ENCODE data around the gene ASB6.
"Not testable (repeated sequence)": the region's sequence is repeated elsewhere in the genome, so short reads cannot be mapped to it uniquely, and the experiment has no call there.

ASB6 gene

GRCh38 chr9:129664746-129665388 lies 22.9 kb upstream of the ASB6 start:
- TF ChIP-seq CTCF (IDR thresholded peaks at IDR 0.05) = no peak
- DNase-seq (ENCODE audit: low spot score) = no peak
- peak overlapping the region; percentile 1 to 78 for H3K27ac ChIP-seq
- H3K4me3 ChIP-seq = peak overlapping the region; percentile 81

- not testable (repeated sequence) for DNase-seq (ENCODE audit: low spot score); H3K4me3 ChIP-seq; H3K27ac ChIP-seq
These were observed 20.3 kb upstream of the ASB6 start for GRCh38 chr9:129662239-129662638.

- no peak for TF ChIP-seq CTCF (IDR thresholded peaks at IDR 0.05)
- H3K27ac ChIP-seq = no peak overlapping the region
- DNase-seq (ENCODE audit: low spot score) = no peak
- H3K4me3 ChIP-seq = no peak overlapping the region
These were observed 19.1 kb upstream of the ASB6 start for GRCh38 chr9:129661029-129661428.

- no peak for TF ChIP-seq CTCF (IDR thresholded peaks at IDR 0.05)
- no peak for DNase-seq (ENCODE audit: low spot score)
- H3K4me3 ChIP-seq = no peak overlapping the region
- H3K27ac ChIP-seq = no peak overlapping the region
These were observed 14.9 kb upstream of the ASB6 start for GRCh38 chr9:129656795-129657390.

GRCh38 chr9:129655696-129656095 lies 13.7 kb upstream of the ASB6 start:
- TF ChIP-seq CTCF (IDR thresholded peaks at IDR 0.05) = no peak
- no peak overlapping the region for H3K4me3 ChIP-seq
- DNase-seq (ENCODE audit: low spot score) = no peak
- no peak overlapping the region for H3K27ac ChIP-seq

GRCh38 chr9:129655154-129655553 lies 13.2 kb upstream of the ASB6 start:
- Histone ChIP-seq H3K27ac (no peak overlapping the region), H3K4me3 (no peak overlapping the region)
- no peak for DNase-seq (ENCODE audit: low spot score)
- no peak for TF ChIP-seq CTCF (IDR thresholded peaks at IDR 0.05)

- no peak for DNase-seq (ENCODE audit: low spot score)
- H3K27ac ChIP-seq = no peak overlapping the region
- no peak overlapping the region for H3K4me3 ChIP-seq
- TF ChIP-seq CTCF (IDR thresholded peaks at IDR 0.05) = no peak
These were observed 12.6 kb upstream of the ASB6 start for GRCh38 chr9:129654554-129655040.

Measured in coronary artery (tissue), 2 donors.